HepG2 (cell line): ENCODE measurements around the gene CEBPA. TPM values are rescaled to one million over a fixed set of nuclear protein-coding genes. Genes with fewer than 3 reads are reported as not detected.

Source experiments
- HMGXB4 ChIP-seq, 2 experiments: sonication (generic) in 1 of 2; formaldehyde crosslinking in 1 of 2; IDR thresholded peaks; 2 replicates each; pipeline versions ENCODE4 v1.4.0 to v1.6.1; 2018 to 2020; ENCODE audit warnings: missing genetic modification reagents in 2 of 2, borderline replicate concordance in 1 of 2, low read depth in 1 of 2, mild to moderate bottlenecking in 1 of 2, missing biosample characterization in 1 of 2
- HNF1B ChIP-seq: sonication (generic); formaldehyde crosslinking; IDR thresholded peaks from 2 replicates; pipeline ENCODE4 v1.5.1; 2020; ENCODE audit warnings: mild to moderate bottlenecking, moderate library complexity, missing genetic modification reagents
- NFIB ChIP-seq: sonication (generic); formaldehyde crosslinking; IDR thresholded peaks from 2 replicates; pipeline ENCODE4 v1.9.0; 2021; ENCODE audit warnings: missing genetic modification reagents, mild to moderate bottlenecking, borderline replicate concordance
- NR2F2 ChIP-seq: IDR thresholded peaks from 2 replicates; pipeline ENCODE4 v1.6.1; 2012; ENCODE audit warnings: low read depth, inconsistent platforms, borderline replicate concordance
- POLR2A ChIP-seq, 2 experiments: IDR thresholded peaks; 2 replicates each; pipeline ENCODE4 v1.6.1; 2011; ENCODE audit warnings: low read depth in 2 of 2, low read length in 2 of 2, mild to moderate bottlenecking in 1 of 2, moderate library complexity in 1 of 2; ENCODE audit not compliant: insufficient read depth in 1 of 2
- RBAK ChIP-seq: sonication (generic); formaldehyde crosslinking; IDR thresholded peaks from 2 replicates; pipeline ENCODE4 v1.5.1; 2020; ENCODE audit warnings: mild to moderate bottlenecking, missing genetic modification reagents
- TBX2 ChIP-seq: sonication (generic); formaldehyde crosslinking; IDR thresholded peaks from 2 replicates; pipeline ENCODE4 v1.5.0; 2020; ENCODE audit warnings: missing genetic modification reagents, mild to moderate bottlenecking, borderline replicate concordance
- XRCC5 ChIP-seq: fragments of 200-400 bp; formaldehyde crosslinking; optimal IDR thresholded peaks from 2 replicates; pipeline ENCODE3; 2017; ENCODE audit warnings: mild to moderate bottlenecking, low read length
- ZNF20 ChIP-seq: sonication (generic); formaldehyde crosslinking; IDR thresholded peaks from 2 replicates; pipeline ENCODE4 v1.4.0; 2020; ENCODE audit warnings: mild to moderate bottlenecking, moderate library complexity, missing genetic modification reagents
- ZNF205 ChIP-seq: IDR thresholded peaks from 2 replicates; pipeline ENCODE4 v1.6.1; 2018; ENCODE audit warnings: missing biosample characterization, missing genetic modification reagents
- ZNF251 ChIP-seq: sonication (generic); formaldehyde crosslinking; IDR thresholded peaks from 2 replicates; pipeline ENCODE4 v1.9.0; 2021; ENCODE audit warnings: mild to moderate bottlenecking, missing genetic modification reagents
- ZNF275 ChIP-seq: sonication (generic); formaldehyde crosslinking; IDR thresholded peaks from 2 replicates; pipeline ENCODE4 v1.8.0; 2022; ENCODE audit warnings: missing genetic modification reagents, mild to moderate bottlenecking, inconsistent platforms, borderline replicate concordance
- ZNF589 ChIP-seq: sonication (generic); formaldehyde crosslinking; conservative IDR thresholded peaks from 2 replicates; pipeline ENCODE4 v1.8.0; 2022; ENCODE audit warnings: mild to moderate bottlenecking, moderate library complexity, missing genetic modification reagents
- polyA plus RNA-seq, 8 experiments: library from polyadenylated mRNA; depleted of rRNA in 3 of 8; stranded (reverse) in 7 of 8; unstranded in 1 of 8; fragments of >200 nt; fragmentation: Illumina TruSeq in 4 of 8; extraction: Trizol in 4 of 8; gene quantifications; 2 replicates each; pipeline versions ENCODE4 v1.2.1 to v1.2.3, GENCODE V29; 2011 to 2016; ENCODE audit warnings: low read depth in 4 of 8, missing spikeins in 1 of 8, mixed read lengths in 1 of 8; ENCODE audit not compliant: insufficient read depth in 1 of 8
- total RNA-seq, 5 experiments: library from RNA; depleted of rRNA; stranded (reverse); fragments of >200 nt; fragmentation: Illumina TruSeq; extraction: Trizol; gene quantifications; 2 replicates each; pipeline ENCODE4 v1.2.3, GENCODE V29; 2016; ENCODE audit warnings: low read depth in 1 of 5
- TF ChIP-seq, protein P1 (sequence below): IDR thresholded peaks from 2 replicates; pipeline ENCODE4 v1.4.0; 2020; ENCODE audit warnings: mild to moderate bottlenecking, missing genetic modification reagents
- TF ChIP-seq, protein P2 (sequence below): sonication (generic); formaldehyde crosslinking; IDR thresholded peaks from 2 replicates; pipeline ENCODE4 v1.5.0; 2020; ENCODE audit warnings: mild to moderate bottlenecking, missing genetic modification reagents, borderline replicate concordance

Gene CEBPA
- total and polyA plus RNA-seq, 2 of the 13 experiments (the other 11 are each of a cell fraction or from before 2014, with no cell fraction given): 24.8 to 103 TPM

- TF ChIP-seq, protein P1, sequence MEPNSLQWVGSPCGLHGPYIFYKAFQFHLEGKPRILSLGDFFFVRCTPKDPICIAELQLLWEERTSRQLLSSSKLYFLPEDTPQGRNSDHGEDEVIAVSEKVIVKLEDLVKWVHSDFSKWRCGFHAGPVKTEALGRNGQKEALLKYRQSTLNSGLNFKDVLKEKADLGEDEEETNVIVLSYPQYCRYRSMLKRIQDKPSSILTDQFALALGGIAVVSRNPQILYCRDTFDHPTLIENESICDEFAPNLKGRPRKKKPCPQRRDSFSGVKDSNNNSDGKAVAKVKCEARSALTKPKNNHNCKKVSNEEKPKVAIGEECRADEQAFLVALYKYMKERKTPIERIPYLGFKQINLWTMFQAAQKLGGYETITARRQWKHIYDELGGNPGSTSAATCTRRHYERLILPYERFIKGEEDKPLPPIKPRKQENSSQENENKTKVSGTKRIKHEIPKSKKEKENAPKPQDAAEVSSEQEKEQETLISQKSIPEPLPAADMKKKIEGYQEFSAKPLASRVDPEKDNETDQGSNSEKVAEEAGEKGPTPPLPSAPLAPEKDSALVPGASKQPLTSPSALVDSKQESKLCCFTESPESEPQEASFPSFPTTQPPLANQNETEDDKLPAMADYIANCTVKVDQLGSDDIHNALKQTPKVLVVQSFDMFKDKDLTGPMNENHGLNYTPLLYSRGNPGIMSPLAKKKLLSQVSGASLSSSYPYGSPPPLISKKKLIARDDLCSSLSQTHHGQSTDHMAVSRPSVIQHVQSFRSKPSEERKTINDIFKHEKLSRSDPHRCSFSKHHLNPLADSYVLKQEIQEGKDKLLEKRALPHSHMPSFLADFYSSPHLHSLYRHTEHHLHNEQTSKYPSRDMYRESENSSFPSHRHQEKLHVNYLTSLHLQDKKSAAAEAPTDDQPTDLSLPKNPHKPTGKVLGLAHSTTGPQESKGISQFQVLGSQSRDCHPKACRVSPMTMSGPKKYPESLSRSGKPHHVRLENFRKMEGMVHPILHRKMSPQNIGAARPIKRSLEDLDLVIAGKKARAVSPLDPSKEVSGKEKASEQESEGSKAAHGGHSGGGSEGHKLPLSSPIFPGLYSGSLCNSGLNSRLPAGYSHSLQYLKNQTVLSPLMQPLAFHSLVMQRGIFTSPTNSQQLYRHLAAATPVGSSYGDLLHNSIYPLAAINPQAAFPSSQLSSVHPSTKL: 0 out of 2 replicates have a peak, but pooled peaks have one; percentile 12
- TF ChIP-seq, protein P2, sequence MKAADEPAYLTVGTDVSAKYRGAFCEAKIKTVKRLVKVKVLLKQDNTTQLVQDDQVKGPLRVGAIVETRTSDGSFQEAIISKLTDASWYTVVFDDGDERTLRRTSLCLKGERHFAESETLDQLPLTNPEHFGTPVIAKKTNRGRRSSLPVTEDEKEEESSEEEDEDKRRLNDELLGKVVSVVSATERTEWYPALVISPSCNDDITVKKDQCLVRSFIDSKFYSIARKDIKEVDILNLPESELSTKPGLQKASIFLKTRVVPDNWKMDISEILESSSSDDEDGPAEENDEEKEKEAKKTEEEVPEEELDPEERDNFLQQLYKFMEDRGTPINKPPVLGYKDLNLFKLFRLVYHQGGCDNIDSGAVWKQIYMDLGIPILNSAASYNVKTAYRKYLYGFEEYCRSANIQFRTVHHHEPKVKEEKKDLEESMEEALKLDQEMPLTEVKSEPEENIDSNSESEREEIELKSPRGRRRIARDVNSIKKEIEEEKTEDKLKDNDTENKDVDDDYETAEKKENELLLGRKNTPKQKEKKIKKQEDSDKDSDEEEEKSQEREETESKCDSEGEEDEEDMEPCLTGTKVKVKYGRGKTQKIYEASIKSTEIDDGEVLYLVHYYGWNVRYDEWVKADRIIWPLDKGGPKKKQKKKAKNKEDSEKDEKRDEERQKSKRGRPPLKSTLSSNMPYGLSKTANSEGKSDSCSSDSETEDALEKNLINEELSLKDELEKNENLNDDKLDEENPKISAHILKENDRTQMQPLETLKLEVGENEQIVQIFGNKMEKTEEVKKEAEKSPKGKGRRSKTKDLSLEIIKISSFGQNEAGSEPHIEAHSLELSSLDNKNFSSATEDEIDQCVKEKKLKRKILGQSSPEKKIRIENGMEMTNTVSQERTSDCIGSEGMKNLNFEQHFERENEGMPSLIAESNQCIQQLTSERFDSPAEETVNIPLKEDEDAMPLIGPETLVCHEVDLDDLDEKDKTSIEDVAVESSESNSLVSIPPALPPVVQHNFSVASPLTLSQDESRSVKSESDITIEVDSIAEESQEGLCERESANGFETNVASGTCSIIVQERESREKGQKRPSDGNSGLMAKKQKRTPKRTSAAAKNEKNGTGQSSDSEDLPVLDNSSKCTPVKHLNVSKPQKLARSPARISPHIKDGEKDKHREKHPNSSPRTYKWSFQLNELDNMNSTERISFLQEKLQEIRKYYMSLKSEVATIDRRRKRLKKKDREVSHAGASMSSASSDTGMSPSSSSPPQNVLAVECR: 0 out of 2 replicates have a peak, but pooled peaks have one; percentile 26
- TF ChIP-seq HMGXB4 (CRISPR knock-in tag; IDR thresholded peaks at IDR 0.05; ENCODE audit: borderline replicate concordance in 1 of 2, low read depth in 1 of 2) (peak in 1 of 2 experiments; percentile 66; a peak in 1 of 4 replicates), ZNF275 (CRISPR knock-in tag) (no peak), ZNF205 (CRISPR knock-in tag) (0 out of 2 replicates have a peak, but pooled peaks have one; percentile 21), HNF1B (CRISPR knock-in tag) (0 out of 2 replicates have a peak, but pooled peaks have one; percentile 3), ZNF589 (CRISPR knock-in tag) (no peak), ZNF251 (CRISPR knock-in tag) (no peak), XRCC5 (no peak), TBX2 (CRISPR knock-in tag) (no peak), ZNF20 (no peak), NFIB (CRISPR knock-in tag) (no peak), NR2F2 (no peak), POLR2A (IDR thresholded peaks at IDR 0.05; ENCODE audit: insufficient read depth in 1 of 2, low read depth in 2 of 2, low read length in 2 of 2) (peak in 1 of 2 experiments; percentile 22; a peak in 1 of 4 replicates), RBAK (no peak)
Measured at GRCh38 chr19:33301144-33301899, 1.0 kb downstream of the CEBPA start (continued).
